ENCODE results near the gene HSF4. TPM values are rescaled to one million over a fixed set of nuclear protein-coding genes. Genes with fewer than 3 reads are reported as not detected.

HSF4 gene
- total RNA-seq, 2 donors from 2014 or later, result 15.3 to 157 TPM

- Histone ChIP-seq H3K9me3 (no peaks in the 10 kb centered on the region), H3K27ac (peak within 1 kb of the TSS; percentile 86 to 93), H3K4me1 (peaks cover 0 to 33% of the 10 kb centered on the region in 2 donors), H3K4me3 (peak within 1 kb of the TSS; percentile 62 to 71), H3K36me3 (peaks cover 18% of the 10 kb centered on the region), H3K27me3 (no peaks in the 10 kb centered on the region)
- no peak for TF ChIP-seq CTCF (IDR thresholded peaks at IDR 0.05)
- peak; percentile 83 for DNase-seq (ENCODE audit: low spot score)
These were observed 13.6 kb upstream of the HSF4 start, which contains the start of gene B3GNT9 for GRCh38 chr16:67150833-67151396. Gene B3GNT9 (minus strand): TSS chr16:67150998. CDS start chr16:67150485, 513 bp downstream.

GRCh38 chr16:67151431-67152097 lies 13.0 kb upstream of the HSF4 start:
- DNase-seq (ENCODE audit: low spot score), result no peak
- no peak for TF ChIP-seq CTCF (IDR thresholded peaks at IDR 0.05)
- H3K27ac ChIP-seq, result peak overlapping the region; percentile 86 to 93

GRCh38 chr16:67154578-67155294 lies 9.8 kb upstream of the HSF4 start:
- H3K9me3 ChIP-seq, result no peaks in the 10 kb centered on the region
- H3K27ac ChIP-seq, result no peak overlapping the region
- TF ChIP-seq CTCF (IDR thresholded peaks at IDR 0.05), result no peak
- H3K36me3 ChIP-seq, result no peaks in the 10 kb centered on the region
- no peaks in the 10 kb centered on the region for H3K27me3 ChIP-seq
- H3K4me1 ChIP-seq, result peaks cover 0 to 41% of the 10 kb centered on the region in 2 donors
- H3K4me3 ChIP-seq, result peak overlapping the region in 1 of 2 donors; percentile 34
- no peak for DNase-seq (ENCODE audit: low spot score)

More at GRCh38 chr16:67151431-67152097, 13.0 kb upstream of the HSF4 start:
- no peaks in the 10 kb centered on the region for H3K9me3 ChIP-seq
- peaks cover 12% of the 10 kb centered on the region for H3K36me3 ChIP-seq
- H3K4me1 ChIP-seq, result peaks cover 0 to 33% of the 10 kb centered on the region in 2 donors
- H3K27me3 ChIP-seq, result no peaks in the 10 kb centered on the region
- peak overlapping the region; percentile 62 to 71 for H3K4me3 ChIP-seq

GRCh38 chr16:67155295-67156142 lies 9.0 kb upstream of the HSF4 start:
- H3K27me3 ChIP-seq, result no peaks in the 10 kb centered on the region
- peak overlapping the region in 1 of 2 donors; percentile 34 for H3K4me3 ChIP-seq
- peaks cover 0 to 33% of the 10 kb centered on the region in 2 donors for H3K4me1 ChIP-seq
- DNase-seq (ENCODE audit: low spot score), result no peak
- no peak overlapping the region for H3K27ac ChIP-seq
- H3K36me3 ChIP-seq, result no peaks in the 10 kb centered on the region
- peak; percentile 97 to 99 for TF ChIP-seq CTCF (IDR thresholded peaks at IDR 0.05)
- no peaks in the 10 kb centered on the region for H3K9me3 ChIP-seq

- no peak for DNase-seq (ENCODE audit: low spot score)
- H3K27me3 ChIP-seq, result no peaks in the 10 kb centered on the region
- H3K9me3 ChIP-seq, result no peaks in the 10 kb centered on the region
- no peak for TF ChIP-seq CTCF (IDR thresholded peaks at IDR 0.05)
- H3K36me3 ChIP-seq, result no peaks in the 10 kb centered on the region
- H3K4me1 ChIP-seq, result peaks cover 0 to 31% of the 10 kb centered on the region in 2 donors
- no peak overlapping the region for H3K4me3 ChIP-seq
- H3K27ac ChIP-seq, result no peak overlapping the region
These were observed 8.3 kb upstream of the HSF4 start for GRCh38 chr16:67156143-67156844.
